COLO668 (cell line): Measurements from ENCODE around the gene ZNF226.
"Not testable (repeated sequence)": the region's sequence is repeated elsewhere in the genome, so short reads cannot be mapped to it uniquely, and the experiment has no call there.

Experiments
- DNase-seq: peaks from one replicate; lab custom pipeline; 2025; ENCODE audit not compliant: unreplicated experiment; lab: John Stamatoyannopoulos, UW

The ZNF226 gene

GRCh38 chr19:44164673-44165512, at the start of gene ZNF226:
ZNF226 (plus strand) TSS chr19:44165100; CDS start chr19:44170081, 4,981 bp downstream.
- DNase-seq: peak; percentile 88

GRCh38 chr19:44121162-44121561, 43.7 kb upstream of the ZNF226 start:
- not testable (repeated sequence) for DNase-seq

GRCh38 chr19:44131955-44132354, 32.9 kb upstream of the ZNF226 start:
- no peak for DNase-seq

GRCh38 chr19:44141191-44142058, 23.5 kb upstream of the ZNF226 start, which contains the start of gene ZNF234:
ZNF234 (plus strand) TSS chr19:44141554; CDS start chr19:44144633, 3,079 bp downstream.
- peak; percentile 75 for DNase-seq

GRCh38 chr19:44142059-44142433, 22.9 kb upstream of the ZNF226 start:
- peak; percentile 20 for DNase-seq

GRCh38 chr19:44149776-44150175, 15.1 kb upstream of the ZNF226 start:
- DNase-seq: no peak

- no peak for DNase-seq
Observed at GRCh38 chr19:44151491-44151890, 13.4 kb upstream of the ZNF226 start.

- DNase-seq: no peak
Observed at GRCh38 chr19:44156475-44156874, 8.4 kb upstream of the ZNF226 start.

GRCh38 chr19:44163789-44164188, 1.1 kb upstream of the ZNF226 start:
- DNase-seq: no peak

GRCh38 chr19:44164327-44164672, 600 bp upstream of the ZNF226 start:
- DNase-seq: no peak

GRCh38 chr19:44170660-44171059, 5.8 kb downstream of the ZNF226 start:
- DNase-seq: not testable (repeated sequence)

- DNase-seq: no peak
Observed at GRCh38 chr19:44176590-44176989, 11.7 kb downstream of the ZNF226 start.

GRCh38 chr19:44180968-44181367, 16.1 kb downstream of the ZNF226 start:
- no peak for DNase-seq

- no peak for DNase-seq
Observed at GRCh38 chr19:44182145-44182544, 17.2 kb downstream of the ZNF226 start.

- DNase-seq: no peak
Observed at GRCh38 chr19:44190020-44190419, 25.1 kb downstream of the ZNF226 start.

GRCh38 chr19:44192127-44192526, 27.2 kb downstream of the ZNF226 start:
- DNase-seq: no peak

- no peak for DNase-seq
Observed at GRCh38 chr19:44196772-44197171, 31.9 kb downstream of the ZNF226 start.

GRCh38 chr19:44202470-44202869, 37.6 kb downstream of the ZNF226 start:
- no peak for DNase-seq

- DNase-seq: no peak
Observed at GRCh38 chr19:44202974-44203373, 38.1 kb downstream of the ZNF226 start.

- DNase-seq: not testable (repeated sequence)
Observed at GRCh38 chr19:44203877-44204276, 39.0 kb downstream of the ZNF226 start.

GRCh38 chr19:44204772-44205171, 39.9 kb downstream of the ZNF226 start:
- DNase-seq: no peak
